ENCODE data around the gene UBXN2A. TPM values are rescaled to one million over a fixed set of nuclear protein-coding genes. Genes with fewer than 3 reads are reported as not detected.

UBXN2A gene
- total and polyA plus RNA-seq, 8 donors = 2.4 to 9.0 (median 4.8) TPM

GRCh38 chr2:23976883-23977282 is 36.6 kb downstream of the UBXN2A start:
- DNase-seq (no peak), FAIRE-seq (no peak), ATAC-seq (no peak)
- Histone ChIP-seq H3K4me3 (no peak overlapping the region), H3K4me1 (no peaks in the 10 kb centered on the region), H3K9me3 (no peaks in the 10 kb centered on the region), H3K36me3 (peaks cover 0 to 12% (median 0%) of the 10 kb centered on the region in 3 donors), H3K27ac (no peak overlapping the region), H3K27me3 (no peaks in the 10 kb centered on the region)
- WGBS, 2 donors = 97 to 99% methylated on average over 8 of the region's 8 CpGs
- no peak for TF ChIP-seq CTCF (IDR thresholded peaks at IDR 0.05)
- intact Hi-C loops (cut with DNase I) = no loop called here

GRCh38 chr2:23988371-23988770 is 48.1 kb downstream of the UBXN2A start:
- no peak for FAIRE-seq
- intact Hi-C loops (cut with DNase I) = no loop called here
- no peak overlapping the region for H3K4me3 ChIP-seq
- WGBS, 2 donors = 45 to 50% methylated on average over 2 of the region's 2 CpGs
- H3K36me3 ChIP-seq = peaks cover 0 to 16% (median 0%) of the 10 kb centered on the region in 3 donors
- H3K4me1 ChIP-seq = no peaks in the 10 kb centered on the region
- ATAC-seq = peak in 1 of 4 donors; percentile 38
- H3K27ac ChIP-seq = no peak overlapping the region
- no peak for DNase-seq
- H3K9me3 ChIP-seq = no peaks in the 10 kb centered on the region
- no peaks in the 10 kb centered on the region for H3K27me3 ChIP-seq
- TF ChIP-seq CTCF (IDR thresholded peaks at IDR 0.05) = no peak

- no peak for ATAC-seq
- WGBS, 2 donors = 18% methylated on average over 1 of the region's 1 CpG
- H3K36me3 ChIP-seq = peaks cover 0 to 4% (median 0%) of the 10 kb centered on the region in 3 donors
- intact Hi-C loops (cut with DNase I) = no loop called here
- DNase-seq = no peak
- no peaks in the 10 kb centered on the region for H3K27me3 ChIP-seq
- no peaks in the 10 kb centered on the region for H3K4me1 ChIP-seq
- no peak for FAIRE-seq
- no peak for TF ChIP-seq CTCF (IDR thresholded peaks at IDR 0.05)
- H3K27ac ChIP-seq = no peak overlapping the region
- H3K9me3 ChIP-seq = no peaks in the 10 kb centered on the region
- no peak overlapping the region for H3K4me3 ChIP-seq
Measured at GRCh38 chr2:23992931-23993330, 52.7 kb downstream of the UBXN2A start.

GRCh38 chr2:23993736-23994269 is 53.5 kb downstream of the UBXN2A start:
- Histone ChIP-seq H3K9me3 (no peaks in the 10 kb centered on the region), H3K36me3 (peaks cover 0 to 4% (median 0%) of the 10 kb centered on the region in 3 donors), H3K4me3 (no peak overlapping the region), H3K27me3 (no peaks in the 10 kb centered on the region), H3K4me1 (no peaks in the 10 kb centered on the region), H3K27ac (no peak overlapping the region)
- no peak for ATAC-seq
- intact Hi-C loops (cut with DNase I) = no loop called here
- FAIRE-seq = no peak
- DNase-seq = no peak
- 98% methylated on average over 8 of the region's 8 CpGs for WGBS, 2 donors
- no peak for TF ChIP-seq CTCF (IDR thresholded peaks at IDR 0.05)

GRCh38 chr2:23994567-23994966 is 54.3 kb downstream of the UBXN2A start:
- FAIRE-seq (no peak), ATAC-seq (no peak), DNase-seq (no peak)
- no peaks in the 10 kb centered on the region for H3K4me1 ChIP-seq
- intact Hi-C loops (cut with DNase I) = no loop called here
- no peak for TF ChIP-seq CTCF (IDR thresholded peaks at IDR 0.05)
- no peaks in the 10 kb centered on the region for H3K27me3 ChIP-seq
- no peak overlapping the region for H3K27ac ChIP-seq
- H3K9me3 ChIP-seq = no peaks in the 10 kb centered on the region
- H3K4me3 ChIP-seq = no peak overlapping the region
- 57 to 59% methylated on average over 1 of the region's 1 CpG for WGBS, 2 donors
- H3K36me3 ChIP-seq = peaks cover 0 to 4% (median 0%) of the 10 kb centered on the region in 3 donors

All from pancreas (tissue), 10 donors.